GM18499 (cell line): ENCODE results near the gene UPB1.

ENCODE experiments used
- ATAC-seq: cut with Tn5 transposase; IDR thresholded peaks from one replicate; pipeline ENCODE4 v1.9.1; 2021; ENCODE audit warnings: moderate number of reproducible peaks; ENCODE audit not compliant: insufficient read depth, unreplicated experiment

The UPB1 gene

DNA sequence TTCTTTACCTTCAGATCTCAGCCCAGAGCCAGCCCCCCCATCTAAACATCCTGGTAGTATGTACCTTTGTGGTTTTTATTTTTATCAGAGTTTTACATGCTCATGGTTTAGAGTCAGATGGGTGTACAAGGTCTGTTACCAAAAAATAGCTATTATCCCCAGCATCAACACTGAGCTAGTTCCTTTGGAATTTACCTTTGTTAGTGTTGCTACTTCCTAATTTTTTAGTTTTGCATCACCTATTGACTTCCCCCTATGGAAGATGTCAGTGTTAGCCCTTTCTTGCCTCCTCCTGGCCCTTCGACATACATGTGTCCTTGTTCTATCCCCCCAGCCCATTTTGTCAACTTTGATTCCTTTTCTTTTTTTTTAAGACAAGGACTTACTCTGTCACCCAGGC lies 7.4 kb downstream of the UPB1 start:
- ATAC-seq, result no peak

DNA sequence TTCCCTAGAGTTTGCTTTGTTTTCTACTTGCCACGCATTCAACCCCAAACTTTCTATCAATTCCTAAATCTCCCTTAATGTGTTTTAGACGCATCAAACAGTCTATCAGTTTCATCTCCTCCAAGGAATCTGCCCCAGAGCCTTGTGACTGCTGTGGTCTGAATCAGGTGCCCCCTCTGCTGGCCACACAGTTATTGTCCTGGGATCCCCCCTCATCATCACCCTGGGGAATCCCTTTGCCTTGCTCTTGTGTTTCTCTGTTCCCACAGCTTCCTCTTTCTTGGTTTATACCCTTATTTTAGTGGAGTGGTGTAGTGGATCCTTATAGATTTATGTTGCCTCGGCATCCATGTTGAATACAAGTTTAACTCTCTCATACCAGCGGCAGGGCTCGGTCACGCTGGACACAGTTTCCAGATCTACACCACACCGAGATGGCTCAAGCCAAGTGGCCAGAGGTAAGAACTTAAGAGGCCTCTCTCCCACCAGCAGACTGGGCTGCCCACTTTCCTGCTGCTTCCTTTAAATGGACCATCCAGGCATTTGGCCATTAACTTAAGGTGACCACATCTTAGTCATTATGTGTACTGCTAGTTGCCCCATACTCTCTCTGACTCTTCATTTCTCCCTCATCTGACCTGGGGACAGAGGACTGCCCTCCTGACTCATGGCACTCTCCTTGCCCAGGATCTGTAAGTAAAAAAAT lies 8.2 kb downstream of the UPB1 start:
- ATAC-seq, result no peak

GRCh38 chr22:24503843-24504338 lies 8.8 kb downstream of the UPB1 start:
- ATAC-seq, result no peak

GRCh38 chr22:24504540-24504939 lies 9.4 kb downstream of the UPB1 start:
- ATAC-seq, result no peak

DNA sequence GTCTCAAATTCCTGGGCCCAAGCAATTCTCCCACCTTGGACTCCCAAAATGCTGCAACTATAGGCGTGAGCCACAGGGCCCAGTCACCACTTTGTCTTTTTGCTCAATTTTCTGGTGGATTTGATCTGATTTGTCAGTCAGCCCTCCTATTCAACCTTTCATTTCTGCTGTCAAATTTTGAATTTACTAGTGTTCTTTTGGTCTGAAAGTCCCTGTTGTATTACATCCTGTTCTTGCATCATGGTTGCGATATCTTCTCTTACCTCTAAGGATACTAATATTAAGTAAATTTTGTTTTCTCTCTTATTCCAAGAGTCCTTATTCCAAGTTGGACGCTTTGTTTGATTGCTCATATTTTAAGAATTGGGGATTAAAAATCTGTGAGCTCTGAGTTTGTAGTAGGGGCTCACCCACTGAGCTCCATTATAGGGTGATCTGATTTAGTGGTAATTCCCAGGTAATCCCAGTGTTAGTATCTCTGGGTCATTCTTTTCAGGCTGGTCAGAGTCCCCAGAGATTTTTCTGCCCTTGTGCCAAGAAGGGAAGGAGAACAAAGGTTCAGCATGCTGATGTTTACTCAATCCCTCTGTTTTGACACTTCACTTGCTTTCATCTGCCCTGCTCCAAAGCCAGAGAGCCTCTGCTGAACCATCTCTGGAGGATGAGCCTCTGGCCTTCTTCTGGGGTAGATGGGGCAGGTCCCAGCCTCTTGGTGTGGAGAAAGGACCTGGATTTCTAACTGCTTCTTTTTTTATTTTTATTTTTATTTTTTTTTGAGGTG lies 10.0 kb downstream of the UPB1 start:
- ATAC-seq, result no peak

DNA sequence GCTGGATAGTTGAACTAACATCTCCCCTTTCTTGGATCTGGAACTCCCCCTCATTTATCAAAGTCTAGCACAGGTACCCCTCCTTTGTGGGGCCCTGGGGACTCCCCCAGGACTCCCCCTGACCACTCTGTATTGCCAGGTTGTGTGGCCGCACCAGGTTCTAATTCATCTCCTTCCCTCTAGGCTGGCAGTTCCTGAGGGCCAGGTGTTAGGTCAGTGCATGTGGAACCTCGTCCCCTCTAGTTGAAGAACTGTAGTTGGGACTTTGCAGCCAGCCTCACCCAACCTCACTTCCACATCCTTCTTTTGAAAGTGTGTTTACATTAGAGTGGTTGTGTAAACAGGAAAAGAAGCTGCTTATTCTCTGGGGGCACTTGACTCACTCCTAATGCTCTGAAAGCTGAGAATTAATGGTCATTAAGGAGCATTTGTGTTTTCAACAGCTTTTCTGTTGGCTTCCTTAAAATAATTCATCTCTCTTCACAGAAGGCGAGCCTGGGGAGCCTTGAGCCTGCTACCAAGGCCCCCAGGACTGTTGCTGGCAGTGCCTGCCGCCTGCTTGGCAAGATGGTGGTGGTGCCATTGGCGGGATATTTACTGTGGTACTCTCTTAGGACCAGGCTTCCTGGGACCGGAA lies 11.8 kb downstream of the UPB1 start:
- ATAC-seq, result no peak

DNA sequence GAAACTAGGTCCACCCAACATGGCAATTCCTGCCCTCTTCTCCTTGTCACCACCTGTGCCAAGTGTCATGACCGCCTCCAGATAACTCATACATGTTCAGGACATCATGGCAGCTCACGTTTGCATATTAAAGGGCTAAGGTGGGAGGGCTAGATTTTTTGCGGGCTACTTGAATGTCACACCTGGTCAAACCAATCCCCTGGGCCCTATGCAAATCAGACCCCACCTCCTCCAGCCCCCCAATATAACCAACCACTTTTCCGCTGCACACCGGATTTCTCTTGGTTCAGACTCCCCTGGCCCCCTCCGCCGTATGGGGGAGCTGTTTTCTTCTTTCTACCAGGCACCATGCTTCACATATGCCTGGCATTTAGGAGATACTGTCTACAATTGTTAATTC lies 12.6 kb downstream of the UPB1 start:
- ATAC-seq, result no peak

DNA sequence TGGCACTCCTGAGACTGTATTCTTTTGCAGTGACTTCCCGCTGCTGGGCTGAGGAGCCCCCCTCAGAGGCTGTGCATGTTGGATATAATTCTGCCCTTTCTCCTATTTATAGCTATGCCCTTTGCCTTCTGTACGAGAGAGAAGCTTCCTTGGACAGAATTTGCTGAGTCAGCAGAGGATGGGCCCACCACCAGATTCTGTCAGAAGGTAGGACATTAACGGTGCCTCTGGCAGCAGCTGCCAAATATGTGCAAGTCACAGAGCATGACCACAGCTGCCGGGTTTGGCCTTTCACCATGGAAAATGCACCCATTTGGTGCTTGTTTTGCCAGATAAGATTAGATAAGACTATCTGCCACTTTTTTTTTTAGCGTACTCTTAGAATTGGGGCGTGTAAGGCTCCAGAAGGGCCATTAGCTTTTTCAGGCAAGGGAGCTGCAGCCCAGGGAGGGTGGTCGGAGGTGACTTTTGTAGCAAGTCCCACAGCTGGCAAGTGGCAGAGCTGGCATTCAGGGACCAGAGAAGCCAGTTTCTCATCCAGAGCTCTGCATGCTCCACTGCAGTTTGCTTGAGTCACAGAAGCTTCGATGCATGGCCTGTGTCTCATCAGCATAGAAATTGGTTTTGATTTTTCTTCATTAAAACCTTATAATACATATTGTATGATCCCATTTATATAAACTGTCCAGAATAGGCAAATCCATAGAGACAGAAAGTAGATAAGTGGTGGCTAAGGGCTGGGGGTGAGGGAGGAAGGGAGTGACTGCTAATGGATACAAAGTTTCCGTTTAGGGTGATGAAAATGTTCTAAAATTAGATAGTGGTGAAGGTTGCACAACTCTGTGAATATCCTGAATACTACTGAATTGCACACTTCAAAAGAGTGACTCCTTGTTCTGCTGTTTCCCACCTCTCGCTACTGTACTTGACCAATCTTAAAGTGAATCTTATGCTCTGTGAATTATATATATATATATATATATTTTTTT lies 15.8 kb downstream of the UPB1 start:
- ATAC-seq, result no peak

DNA sequence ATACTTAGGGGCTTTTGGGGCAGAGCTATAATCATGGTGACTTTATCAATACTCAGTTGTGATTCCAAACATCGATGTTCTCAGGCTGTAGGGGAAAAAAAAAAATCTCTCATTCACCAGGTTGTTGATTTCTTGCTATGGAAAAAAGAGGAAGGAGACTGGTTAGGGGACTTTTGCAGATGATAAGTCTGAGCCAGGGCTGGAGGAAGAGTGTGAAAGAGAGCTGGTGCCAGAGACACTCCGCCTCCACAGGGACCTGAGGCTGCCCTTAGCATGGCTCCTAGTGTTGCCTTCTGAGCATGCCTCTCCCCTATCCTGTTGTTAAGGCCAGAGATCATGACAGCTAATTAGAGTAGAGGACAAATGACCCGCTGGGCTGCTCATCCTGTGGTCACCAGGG lies 16.9 kb downstream of the UPB1 start:
- no peak for ATAC-seq

- no peak for ATAC-seq
These were observed 18.5 kb downstream of the UPB1 start for GRCh38 chr22:24513378-24514240.

DNA sequence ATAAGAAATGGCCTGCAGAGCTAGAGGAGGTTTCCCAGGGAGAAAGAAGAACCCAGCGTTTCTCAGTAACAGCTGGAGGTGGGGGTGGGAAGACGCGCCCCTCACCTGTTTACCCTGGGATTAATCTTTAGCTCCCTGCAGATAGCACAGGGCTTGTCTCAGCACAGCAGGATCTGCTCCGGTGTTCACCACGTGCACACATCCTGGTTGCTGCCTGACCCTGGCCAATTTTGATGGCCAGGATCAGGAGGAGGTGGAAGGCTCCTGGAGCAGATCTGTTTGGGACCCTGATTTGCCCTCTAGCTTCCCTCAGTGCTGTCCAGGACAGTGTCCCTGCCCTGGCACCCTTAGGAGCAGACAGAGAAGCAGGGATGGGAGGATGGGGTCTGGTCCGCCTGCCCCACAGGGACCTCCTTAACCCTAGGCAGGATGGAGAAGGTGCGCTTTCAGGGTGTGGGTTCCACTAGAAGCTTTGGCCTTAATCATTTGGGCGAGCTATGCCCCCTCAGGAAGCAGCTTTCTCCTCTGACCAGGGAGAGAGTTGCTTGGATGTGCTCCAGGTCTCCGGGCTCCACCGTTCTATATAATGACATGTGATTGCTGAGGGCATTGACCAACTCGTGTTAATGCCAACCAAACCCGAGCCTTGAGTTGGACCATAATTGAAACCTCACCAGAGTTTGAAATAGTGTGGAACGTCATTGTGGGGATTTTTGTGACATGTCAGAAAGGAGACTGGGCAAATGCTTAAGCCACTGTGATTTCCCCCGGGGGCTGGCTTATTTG lies 19.3 kb downstream of the UPB1 start:
- ATAC-seq, result no peak

DNA sequence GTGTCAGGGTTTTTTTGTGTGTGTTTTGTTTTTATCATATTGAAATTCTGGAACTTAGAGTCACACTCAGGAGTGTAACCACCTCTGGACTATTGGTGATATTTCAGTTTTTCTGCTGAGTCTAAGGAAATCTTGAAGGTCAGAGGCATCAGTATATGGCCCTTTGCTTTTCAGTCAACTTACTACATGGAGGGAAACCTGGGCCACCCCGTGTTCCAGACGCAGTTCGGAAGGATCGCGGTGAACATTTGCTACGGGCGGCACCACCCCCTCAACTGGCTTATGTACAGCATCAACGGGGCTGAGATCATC lies 19.9 kb downstream of the UPB1 start:
- no peak for ATAC-seq

DNA sequence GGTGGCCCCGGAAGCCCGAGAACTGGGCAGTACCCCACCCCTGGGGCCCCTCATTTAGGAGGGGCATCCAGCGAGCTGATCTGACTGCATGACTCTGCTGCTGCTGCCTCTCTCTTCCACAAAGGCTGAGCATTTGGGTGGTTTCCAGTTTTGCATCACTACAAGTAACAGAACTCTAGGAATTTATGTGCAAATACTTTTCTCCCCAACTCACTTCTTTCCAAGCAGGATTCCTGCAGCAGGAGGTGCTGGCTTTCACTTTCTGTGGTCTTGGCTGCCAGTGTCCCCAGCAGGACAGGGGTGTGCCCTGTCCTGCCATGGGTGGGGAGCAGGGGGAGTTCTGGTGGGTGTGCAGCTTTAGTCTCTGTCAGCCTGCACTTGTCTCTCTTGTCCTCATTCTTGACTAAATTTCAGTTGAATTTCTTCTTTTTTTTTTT lies 21.2 kb downstream of the UPB1 start:
- no peak for ATAC-seq

GRCh38 chr22:24517446-24517845 lies 22.3 kb downstream of the UPB1 start:
- no peak for ATAC-seq

GRCh38 chr22:24518228-24518627 lies 23.1 kb downstream of the UPB1 start:
- ATAC-seq, result no peak

DNA sequence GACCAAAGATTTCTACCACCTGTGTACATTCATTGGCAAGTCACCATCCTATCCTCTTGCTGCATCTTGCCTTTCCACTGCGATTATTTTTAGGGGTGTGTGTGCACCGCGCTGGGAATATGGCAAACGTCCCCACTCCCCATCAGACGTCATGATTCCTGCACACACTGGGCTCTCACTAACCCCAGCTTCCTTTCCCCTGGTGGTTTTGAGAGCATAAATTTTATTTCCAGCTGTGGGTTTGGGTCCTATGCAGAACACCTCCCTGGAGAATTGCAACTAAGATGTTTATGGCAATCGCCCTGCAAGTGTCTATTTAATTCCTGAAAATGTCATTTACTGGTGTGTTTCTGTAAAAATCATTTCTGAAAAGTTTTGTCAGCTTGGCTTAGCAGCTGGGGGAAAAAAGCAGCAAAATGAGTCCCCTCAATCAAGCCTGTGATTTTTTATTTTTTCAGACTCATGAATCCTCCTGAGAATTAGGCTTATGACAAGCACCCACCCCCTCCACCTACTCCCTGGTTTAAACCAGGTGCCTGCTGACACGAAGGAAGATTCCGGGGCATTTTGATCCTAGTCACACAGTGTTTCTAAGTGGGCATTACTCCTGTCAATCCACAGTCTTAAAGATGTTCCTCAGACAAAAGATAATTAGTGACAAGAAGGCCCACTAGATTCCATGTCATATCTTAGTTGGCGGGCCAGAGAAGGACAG lies 23.8 kb downstream of the UPB1 start:
- no peak for ATAC-seq

GRCh38 chr22:24519496-24519895 lies 24.4 kb downstream of the UPB1 start:
- no peak for ATAC-seq

DNA sequence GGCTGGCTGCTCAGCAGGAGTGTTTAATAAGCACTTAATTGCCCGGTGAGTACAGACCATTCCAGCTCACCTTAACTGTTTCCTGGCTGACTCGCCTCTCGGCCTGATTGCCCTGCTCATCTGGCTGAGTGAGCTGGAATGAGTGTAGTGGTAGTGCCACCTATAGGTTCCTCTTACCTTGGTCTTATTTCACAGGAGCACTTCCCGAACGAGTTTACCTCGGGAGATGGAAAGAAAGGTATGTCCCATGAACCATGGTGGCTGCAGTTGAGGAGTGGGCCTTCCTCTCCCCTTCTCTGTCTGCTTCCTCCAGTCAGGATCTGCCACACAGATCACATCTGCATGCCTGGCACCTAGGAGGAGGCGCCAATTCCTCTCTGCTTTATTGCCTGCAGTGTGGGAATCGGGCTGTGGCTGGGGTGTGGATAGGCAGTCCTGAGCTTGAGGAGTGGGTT lies 26.7 kb downstream of the UPB1 start:
- ATAC-seq, result no peak
